Fibroblast of villous mesenchyme (primary cell): ENCODE results near the gene TMEM40. TPM values are rescaled to one million over a fixed set of nuclear protein-coding genes. Genes with fewer than 3 reads are reported as not detected.
A peak's percentile ranks its signal among the peaks of the same experiment; 100 is the strongest.

ENCODE experiments used
- DNase-seq: peaks from one replicate; pipeline ENCODE4 v3.0.0-alpha.2; 2010; ENCODE audit warnings: low read depth
- H3K4me3 ChIP-seq: 2 replicates; pipeline ENCODE4 v1.5.1; 2011; ENCODE audit warnings: low read depth, mild to moderate bottlenecking, low read length
- CTCF ChIP-seq: IDR thresholded peaks from 2 replicates; pipeline ENCODE4 v1.5.1; 2012; ENCODE audit warnings: low read depth, mild to moderate bottlenecking, low read length; ENCODE audit not compliant: insufficient read depth
- total RNA-seq: library from RNA; depleted of rRNA; stranded (reverse); fragments of >200 nt; gene quantifications from 2 replicates; pipeline ENCODE4 v1.2.3, GENCODE V29; 2012

The TMEM40 gene
- total RNA-seq, 1 donor = under 0.01 TPM

GRCh38 chr3:12750658-12751071 is 8.4 kb downstream of the TMEM40 start:
- DNase-seq = peak; percentile 76
- H3K4me3 ChIP-seq = no peak overlapping the region
- no peak for TF ChIP-seq CTCF

- H3K4me3 ChIP-seq = no peak overlapping the region
- peak; percentile 69 for DNase-seq
- no peak for TF ChIP-seq CTCF
Measured at GRCh38 chr3:12750223-12750622, 8.8 kb downstream of the TMEM40 start.

- DNase-seq = no peak
- no peak overlapping the region for H3K4me3 ChIP-seq
- no peak for TF ChIP-seq CTCF
Measured at GRCh38 chr3:12748477-12748876, 10.6 kb downstream of the TMEM40 start.

GRCh38 chr3:12746419-12746818 is 12.6 kb downstream of the TMEM40 start:
- TF ChIP-seq CTCF = no peak
- no peak for DNase-seq
- H3K4me3 ChIP-seq = no peak overlapping the region

- no peak overlapping the region for H3K4me3 ChIP-seq
- DNase-seq = no peak
- TF ChIP-seq CTCF = no peak
Measured at GRCh38 chr3:12744326-12744725, 14.7 kb downstream of the TMEM40 start.

- no peak for TF ChIP-seq CTCF
- no peak for DNase-seq
- H3K4me3 ChIP-seq = no peak overlapping the region
Measured at GRCh38 chr3:12743583-12743982, 15.5 kb downstream of the TMEM40 start.

GRCh38 chr3:12742330-12743107 is 16.5 kb downstream of the TMEM40 start:
- DNase-seq = no peak
- H3K4me3 ChIP-seq = no peak overlapping the region
- TF ChIP-seq CTCF = no peak
